DMS79 treated with DMSO at 0.1 percent for 48 hours (cell line): ENCODE data around the gene TMEM106A.
"Not testable (repeated sequence)": the region's sequence is repeated elsewhere in the genome, so short reads cannot be mapped to it uniquely, and the experiment has no call there.

ENCODE experiments used
- DNase-seq: peaks from one replicate; lab custom pipeline; 2025; lab: John Stamatoyannopoulos, UW

Gene TMEM106A, protein sequence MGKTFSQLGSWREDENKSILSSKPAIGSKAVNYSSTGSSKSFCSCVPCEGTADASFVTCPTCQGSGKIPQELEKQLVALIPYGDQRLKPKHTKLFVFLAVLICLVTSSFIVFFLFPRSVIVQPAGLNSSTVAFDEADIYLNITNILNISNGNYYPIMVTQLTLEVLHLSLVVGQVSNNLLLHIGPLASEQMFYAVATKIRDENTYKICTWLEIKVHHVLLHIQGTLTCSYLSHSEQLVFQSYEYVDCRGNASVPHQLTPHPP

DNA sequence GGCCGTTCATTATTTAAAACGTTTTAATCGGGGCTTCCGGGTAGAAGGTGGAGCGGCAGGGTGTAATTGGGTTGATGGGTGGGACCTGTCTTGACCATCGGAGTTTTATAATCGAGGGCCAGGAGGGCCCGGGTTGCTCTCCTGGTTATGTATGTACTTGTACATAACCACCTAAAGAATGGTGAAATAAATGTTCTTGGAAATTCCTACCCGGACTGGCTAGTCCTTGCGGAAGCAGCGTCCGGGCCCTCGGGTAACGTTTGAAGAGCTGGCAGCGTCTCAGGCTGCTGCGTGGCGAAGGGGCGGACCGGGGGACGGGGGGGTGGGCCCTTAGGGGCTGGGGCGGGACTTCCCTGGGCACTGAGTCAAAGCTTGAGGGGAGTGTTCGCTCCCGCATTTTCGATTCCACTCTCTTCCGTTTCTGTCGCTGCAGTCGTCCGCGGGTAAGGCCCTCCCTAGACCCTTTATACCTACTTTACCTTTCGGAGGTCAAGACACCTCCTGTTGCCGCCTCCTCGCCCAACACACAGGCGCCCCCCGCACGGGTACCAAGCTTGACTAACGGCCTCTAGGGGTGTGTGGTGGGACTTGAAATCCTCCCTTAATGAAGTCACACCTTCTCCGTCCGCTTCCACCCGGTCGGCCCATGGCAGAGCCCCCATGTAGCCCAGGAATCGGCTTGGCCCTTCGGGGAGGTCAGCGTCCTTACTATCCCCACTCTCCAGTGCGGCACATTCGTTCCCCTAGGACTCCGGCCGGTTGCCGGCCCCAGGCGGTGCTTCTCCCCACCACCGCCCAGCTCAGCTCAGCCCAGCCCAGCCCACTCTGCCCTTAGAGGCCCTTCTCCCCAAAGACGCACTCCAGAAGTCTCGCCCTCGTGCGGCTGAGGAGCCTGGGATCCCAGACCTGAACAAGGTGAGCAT, at the start of gene TMEM106A:
Gene TMEM106A, plus strand, starts transcription at position 396 of the 923 bp plus-strand sequence. CDS start 1,167 bp downstream, outside the sequence.
- no peak for DNase-seq

DNA sequence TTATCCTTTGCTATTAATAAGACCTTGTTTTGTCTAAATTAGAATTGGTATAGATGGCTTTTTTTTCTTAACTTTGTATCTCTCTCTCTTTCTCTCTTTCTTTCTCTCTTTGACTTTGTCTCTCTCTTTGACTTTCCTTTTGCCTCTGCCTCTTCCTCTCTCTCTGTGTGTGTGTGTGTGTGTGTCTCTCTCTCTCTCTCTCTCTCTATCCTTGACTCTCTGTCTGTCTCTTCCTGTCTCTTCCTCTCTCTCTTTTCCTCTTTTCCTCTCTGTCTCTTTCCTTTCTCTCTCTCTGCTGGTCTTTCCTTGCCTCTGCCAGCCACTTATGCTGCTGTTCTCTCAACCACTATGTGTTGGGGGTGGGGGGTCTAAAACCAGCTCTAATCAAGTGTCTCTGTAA, 45.7 kb upstream of the TMEM106A start:
- not testable (repeated sequence) for DNase-seq

DNA sequence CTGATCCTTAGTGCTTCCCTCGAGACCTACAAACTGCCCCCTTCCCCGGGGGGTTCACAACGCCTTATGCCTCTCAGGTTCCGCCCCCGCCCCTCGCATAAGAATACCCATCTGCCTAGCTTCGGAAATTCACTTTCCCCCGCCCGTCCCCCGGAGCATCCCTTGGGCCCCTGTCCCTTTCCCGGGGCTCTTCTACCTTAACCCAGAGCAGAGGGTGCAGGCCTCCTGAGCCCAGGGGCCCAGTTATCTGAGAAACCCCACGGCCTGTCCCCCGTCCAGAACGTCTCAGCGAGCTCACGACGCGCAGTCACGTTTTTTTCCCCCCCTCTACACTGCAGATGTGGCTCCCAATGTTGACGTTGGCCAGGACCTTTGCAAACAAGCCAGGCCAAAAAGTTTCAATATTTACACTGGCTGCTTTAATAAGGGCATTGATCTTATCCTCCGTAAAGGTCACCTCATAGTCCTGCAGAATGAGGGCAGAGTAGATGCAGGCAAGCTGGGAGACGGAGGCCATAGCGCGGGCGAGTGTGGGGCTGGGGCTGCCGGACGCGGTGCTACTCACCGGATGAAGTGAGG, 42.0 kb upstream of the TMEM106A start:
- peak; percentile 54 for DNase-seq

DNA sequence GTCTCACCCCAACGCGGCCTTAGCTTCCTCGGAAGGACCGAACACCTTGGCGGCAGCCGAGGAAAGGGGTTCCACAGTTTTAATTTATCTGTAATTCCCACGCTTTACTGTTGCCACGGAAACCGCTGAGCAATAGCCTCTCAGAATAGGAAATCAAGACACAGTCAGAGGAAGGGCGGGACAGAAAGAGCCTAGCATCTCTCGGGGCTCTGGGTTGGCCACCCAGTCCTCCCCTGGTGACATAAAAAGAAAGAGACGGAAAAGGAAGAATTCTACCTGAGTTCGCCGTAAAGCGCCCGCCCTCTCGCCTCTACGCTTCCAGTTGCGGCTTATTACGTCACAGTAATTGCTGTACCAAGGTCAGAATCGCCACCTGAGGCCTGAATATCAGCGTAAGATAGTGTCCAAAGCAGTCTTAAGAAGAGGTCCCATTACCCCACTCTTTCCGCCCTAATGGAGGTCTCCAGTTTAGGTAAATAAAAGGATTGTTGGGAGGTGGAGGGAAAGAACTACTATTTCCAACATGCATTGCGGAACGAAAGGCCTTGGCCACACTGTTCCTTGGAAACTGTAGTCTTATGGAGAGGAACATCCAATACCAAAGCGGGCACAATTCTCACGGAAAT, 41.4 kb upstream of the TMEM106A start:
- peak; percentile 98 for DNase-seq

DNA sequence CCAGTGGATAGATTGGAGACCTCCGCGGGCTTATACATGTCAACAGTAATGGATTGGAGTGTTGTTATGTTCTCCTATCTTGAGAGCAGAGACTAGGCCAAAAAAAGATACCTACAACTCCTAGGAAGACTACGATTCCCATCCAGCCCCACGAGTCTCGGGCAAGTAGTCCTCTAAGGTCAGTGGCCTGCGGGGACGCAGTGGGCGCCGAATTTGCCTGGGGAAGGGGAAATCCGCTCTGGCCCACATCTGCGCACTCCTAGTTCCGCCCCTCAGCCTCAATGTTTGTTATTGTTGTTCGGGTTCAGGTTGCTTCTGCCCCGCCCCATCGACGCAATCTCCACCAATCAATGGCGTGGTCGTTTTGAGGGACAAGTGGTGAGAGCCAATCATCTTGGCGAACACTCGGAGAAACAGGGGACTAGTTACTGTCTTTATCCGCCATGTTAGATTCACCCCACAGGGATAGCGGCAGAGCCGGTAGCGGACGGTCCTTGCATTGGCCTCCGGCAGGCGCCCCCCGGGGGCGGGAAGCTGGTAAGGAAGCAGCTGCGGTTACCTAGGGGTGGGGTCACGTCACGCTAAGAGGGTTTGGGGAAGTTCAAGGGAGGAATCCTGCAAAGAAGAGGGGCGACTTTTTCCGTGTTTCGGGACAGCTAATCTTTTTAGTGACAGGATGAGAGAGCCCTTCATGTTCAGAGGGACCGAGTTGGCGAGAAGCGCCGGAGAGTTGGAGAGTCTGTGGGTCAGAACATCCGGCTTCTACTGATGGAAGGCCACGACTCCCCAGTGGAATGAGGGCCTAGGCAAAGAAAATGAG, 40.7 kb upstream of the TMEM106A start, which contains the start of gene NBR1:
Gene NBR1, plus strand, starts transcription at position 449 of the 820 bp plus-strand sequence. CDS start 4,586 bp downstream, outside the sequence.
- peak; percentile 97 for DNase-seq

DNA sequence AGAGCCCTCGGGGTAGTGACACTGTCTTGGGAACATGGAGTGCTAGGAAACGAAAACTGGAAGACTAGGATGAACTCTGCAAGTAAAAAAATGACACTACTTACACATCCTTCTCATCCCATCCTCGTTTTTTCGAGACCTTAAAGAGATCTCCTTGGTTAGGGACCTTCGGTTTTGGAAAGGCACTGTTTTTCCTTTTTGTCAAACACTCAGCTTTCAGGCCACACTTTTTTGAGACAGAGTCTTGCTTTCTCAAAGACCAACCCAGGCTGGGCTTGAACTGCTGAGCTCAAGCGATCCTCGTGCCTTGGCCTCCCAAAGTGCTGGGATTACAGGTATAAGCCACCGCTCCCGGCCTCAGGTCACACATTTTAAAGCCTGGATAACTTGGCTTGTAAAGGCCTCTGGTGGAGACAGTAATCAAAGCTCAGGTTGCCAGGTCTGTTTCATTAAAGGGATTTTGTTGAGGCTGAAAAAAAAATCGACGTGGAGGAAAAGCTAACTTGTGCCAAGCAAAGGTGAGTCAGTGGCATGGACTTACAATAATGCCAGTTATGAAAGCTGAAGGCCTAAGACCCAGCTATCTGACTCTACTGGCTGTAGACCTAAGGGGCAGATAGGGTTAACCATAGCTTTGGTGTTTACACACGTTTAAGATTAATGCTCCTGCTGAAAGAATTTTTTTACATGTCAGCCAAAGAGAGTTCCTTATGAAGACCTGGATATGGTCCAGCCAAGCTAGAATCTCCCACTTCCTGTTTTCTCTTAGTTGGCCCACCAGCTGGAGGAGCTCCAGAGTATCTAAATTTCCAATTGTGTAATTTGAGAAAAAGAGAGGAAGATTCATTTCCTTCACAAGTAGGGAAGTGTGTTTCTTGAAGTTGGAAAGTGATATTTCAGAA, 39.8 kb upstream of the TMEM106A start:
- DNase-seq: peak; percentile 57

DNA sequence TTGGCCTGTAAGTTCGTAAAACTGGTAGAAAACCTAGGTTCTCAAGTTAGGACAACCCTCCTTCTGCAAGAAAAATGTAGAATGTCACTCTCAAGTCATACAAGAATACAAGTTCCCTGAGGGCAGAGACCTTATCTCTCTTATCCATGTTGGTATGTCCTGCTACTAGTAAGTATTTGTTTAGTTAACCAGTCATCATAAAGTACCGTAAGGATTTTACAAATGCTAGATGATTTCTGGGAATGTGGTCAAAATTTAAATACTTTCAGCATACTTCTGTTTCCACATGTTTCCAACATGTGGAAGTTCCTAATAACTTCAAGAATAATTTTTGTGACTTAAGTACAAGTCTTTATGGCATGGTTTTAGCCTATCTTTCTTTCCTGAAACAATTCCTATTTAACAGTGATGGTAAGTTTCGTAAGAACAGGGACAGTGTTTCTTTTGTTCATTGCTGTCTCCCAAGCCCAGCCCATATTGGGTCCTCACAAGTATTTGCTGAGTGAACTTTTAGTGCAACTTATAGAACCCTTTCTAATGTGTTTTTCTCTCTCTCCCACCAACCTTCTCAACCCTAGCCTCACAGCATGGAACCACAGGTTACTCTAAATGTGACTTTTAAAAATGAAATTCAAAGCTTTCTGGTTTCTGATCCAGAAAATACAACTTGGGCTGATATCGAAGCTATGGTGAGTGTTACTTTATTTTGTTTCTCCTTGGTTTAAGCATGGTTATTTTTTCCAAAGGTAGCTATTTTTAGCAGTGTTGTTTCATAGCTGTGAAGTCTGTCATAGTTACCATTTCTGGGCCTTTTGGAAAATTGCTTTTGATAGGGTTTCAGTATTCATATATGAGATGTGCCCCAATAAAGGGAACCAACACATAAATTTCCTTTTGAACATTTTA, 36.2 kb upstream of the TMEM106A start:
- no peak for DNase-seq

DNA sequence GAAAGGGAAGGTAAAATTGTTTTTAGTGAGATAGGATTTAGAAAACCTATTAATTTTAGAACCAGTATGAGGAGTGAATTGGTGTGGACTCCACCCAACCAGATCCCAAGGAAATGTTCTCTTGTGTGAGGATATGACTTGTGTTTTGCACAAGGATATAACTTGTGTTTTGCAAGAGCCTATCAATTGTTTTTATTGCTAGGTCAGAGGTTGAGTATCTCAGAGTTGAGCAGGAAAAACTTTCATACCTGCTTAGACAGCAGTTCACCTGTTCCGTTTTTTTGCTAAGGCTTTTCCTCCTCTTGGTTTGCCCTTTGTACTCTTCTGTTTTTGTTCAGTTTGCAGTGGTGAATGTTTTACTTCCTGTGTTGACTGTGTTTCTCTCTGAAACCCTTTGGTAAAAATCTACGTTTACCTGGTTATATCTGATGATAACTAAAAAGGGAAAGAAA, 35.5 kb upstream of the TMEM106A start:
- no peak for DNase-seq

DNA sequence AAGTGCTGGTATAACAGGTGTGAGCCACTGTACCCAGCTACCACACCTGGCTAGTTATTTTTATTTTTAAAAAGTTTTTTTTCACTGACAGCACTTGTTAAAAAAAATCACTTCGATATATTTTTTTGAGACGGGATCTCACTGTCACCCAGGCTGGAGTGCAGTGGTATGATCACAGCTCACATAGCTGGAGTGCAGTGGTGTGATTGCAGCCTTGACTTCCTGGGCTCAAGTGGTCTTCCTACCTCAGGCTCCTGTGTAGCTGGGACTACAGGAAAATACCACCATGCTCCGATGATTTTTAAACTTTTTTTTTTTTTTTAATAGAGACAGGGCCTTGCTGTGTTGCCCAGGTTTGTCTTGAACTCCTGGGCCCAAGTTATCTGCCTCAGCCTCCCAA, 27.8 kb upstream of the TMEM106A start:
- DNase-seq: no peak

DNA sequence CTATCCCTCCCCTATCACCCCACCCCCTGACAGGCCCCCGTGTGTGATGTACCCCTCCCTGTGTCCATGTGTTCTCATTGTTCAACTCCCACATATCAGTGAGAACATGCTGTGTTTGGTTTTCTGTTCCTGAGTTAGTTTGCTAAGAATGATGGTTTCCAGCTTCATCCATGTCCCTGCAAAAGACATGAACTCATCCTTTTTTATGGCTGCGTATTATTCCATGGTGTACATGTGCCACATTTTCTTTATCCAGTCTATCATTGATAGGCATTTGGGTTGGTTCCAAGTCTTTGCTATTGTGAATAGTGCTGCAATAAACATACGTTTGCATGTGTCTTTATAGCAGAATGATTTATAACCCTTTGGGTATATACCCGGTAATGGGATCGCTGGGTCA, 25.0 kb upstream of the TMEM106A start:
- not testable (repeated sequence) for DNase-seq

DNA sequence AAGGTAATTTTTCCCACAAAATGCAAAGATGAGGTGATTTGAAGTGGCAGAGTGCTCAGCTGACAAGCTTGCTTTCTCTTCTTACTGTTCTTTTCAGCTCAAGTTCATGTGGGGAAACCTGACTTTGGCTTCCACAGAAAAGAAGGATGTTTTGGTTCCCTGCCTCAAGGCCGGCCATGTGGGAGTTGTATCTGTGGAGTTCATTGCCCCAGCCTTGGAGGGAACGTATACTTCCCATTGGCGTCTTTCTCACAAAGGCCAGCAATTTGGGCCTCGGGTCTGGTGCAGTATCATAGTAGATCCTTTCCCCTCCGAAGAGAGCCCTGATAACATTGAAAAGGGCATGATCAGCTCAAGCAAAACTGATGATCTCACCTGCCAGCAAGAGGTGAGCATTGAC, 18.4 kb upstream of the TMEM106A start:
- no peak for DNase-seq

DNA sequence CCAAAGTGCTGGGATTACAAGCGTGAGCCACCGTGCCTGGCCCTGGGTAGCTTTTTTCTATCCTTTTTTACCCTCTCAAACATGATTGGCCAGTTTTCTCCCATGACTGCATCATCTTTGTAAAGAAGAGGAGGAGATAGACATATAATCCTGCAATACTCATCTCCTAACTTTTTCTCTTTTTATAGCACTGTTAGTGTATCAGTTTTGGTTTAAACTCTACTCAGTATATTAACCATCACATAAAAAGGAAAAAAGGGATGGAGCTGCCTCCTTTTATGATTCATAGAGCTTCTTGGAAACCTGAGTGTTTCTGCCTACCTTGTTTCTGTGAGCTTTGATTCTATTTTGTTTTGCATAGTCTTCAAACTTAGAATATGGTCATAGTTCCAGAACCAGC, 12.0 kb upstream of the TMEM106A start:
- no peak for DNase-seq

DNA sequence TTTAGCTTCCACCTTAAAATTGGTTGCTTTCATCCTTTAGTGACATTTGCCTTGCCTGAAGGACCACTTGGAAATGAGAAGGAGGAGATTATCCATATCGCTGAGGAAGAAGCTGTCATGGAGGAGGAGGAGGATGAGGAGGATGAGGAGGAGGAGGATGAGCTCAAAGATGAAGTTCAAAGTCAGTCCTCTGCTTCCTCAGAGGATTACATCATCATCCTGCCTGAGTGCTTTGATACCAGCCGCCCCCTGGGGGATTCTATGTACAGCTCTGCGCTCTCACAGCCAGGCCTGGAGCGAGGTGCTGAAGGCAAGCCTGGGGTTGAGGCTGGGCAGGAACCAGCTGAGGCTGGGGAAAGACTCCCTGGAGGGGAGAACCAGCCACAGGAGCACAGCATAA, 11.5 kb upstream of the TMEM106A start:
- no peak for DNase-seq

DNA sequence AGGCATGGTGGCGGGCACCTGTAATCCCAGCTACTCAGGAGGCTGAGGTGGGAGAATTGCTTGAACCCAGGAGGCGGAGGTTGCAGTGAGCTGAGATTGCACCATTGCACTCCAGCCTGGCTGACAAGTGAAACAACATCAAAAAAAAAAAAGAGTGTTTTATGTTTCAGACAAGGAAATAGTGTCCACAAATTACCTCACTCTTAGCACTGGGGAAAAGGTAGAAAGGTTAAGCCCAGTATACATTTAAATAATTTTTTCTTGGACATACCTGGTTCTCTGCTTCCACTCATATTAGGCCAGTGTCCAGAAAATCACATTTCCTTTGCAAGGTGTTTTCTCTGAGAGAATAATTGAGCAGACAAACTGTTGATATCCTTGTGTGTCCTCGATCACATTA, 8.7 kb upstream of the TMEM106A start:
- DNase-seq: not testable (repeated sequence)

DNA sequence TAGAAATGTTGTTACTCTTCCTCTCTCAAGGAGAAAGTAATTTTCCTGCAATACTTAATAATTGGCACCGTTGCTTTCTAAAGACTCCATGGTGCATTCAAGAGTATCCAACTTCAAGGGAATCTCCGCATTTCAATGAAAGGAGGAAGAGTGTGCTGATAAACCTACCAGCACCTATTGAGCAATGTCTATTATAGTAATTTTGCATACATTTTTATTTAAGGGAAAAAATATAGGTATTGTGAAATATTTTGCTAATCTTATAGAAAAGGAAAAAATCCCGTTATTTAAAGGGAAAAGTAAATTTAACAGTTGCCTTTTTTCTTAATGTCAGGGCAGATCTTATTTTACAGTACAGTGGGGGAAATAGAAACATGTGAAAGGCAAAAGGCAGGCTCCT, 1.1 kb upstream of the TMEM106A start:
- no peak for DNase-seq

DNA sequence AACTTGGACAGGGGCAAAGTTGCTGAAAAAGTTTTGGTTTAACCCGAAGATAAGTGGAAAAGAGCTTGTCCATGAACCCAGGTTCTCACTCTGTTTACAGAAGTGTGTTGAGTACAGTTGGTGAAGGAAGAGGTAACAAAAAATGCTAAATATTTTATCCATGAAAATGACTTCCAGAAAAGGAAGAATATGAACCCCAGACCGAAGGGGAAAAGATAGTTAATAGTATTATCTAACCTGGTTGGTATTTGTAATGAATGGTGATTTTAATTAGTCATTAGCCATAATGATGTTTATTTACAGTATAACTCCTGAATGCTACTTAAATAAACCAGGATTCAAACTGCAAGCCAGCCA, 574 bp upstream of the TMEM106A start:
- DNase-seq: no peak

DNA sequence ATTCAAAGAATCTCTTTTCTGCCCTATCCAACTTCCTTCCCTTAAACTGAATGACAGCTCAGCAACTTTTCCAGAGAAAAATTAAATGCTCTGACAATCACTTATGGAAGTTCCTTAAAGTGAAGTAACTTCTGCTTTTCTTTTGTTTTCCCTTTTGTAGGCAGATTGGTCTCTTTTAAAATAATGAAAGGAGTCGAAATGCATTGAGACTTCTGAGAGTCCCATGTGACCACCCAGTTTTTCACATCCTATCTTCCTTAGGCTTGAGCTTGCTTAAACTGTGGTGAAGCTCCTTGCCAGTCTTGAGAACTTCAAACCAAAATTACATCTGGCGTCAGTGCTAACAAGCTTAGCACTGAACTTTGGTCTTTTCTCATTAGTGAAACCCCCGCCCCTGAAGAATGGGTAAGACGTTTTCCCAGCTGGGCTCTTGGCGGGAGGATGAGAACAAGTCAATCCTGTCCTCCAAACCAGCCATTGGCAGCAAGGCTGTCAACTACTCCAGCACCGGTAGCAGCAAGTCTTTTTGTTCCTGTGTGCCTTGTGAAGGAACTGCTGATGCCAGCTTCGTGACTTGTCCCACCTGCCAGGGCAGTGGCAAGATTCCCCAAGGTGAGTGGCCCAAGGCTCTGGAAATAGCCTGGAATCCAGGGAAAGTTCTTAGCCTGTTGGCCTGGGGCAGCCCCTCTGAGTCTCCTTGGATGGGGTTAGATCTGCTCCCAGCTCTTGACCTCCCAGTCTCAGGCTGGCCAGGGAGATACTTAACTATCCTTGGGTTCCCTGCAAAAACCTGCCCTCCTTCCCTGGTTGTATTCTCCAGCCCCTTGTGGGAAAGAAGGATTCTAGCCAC, 1.2 kb downstream of the TMEM106A start:
- DNase-seq: no peak

DNA sequence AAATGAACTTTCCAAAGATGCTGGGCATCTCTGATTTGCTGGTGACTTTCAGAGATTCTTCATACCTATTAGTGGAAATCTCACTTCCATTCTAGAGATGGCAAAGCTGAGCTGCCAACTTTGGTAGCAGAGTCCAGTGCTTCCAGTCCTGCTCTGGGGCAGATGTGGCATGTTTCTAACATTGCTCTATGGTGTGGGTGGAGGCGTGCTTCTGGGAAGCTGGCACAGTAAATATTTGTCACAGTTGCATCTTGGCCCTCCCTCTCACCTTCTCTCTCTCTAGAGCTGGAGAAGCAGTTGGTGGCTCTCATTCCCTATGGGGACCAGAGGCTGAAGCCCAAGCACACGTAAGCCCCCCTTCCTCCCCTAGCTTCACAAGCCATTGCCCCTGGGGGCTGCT, 1.9 kb downstream of the TMEM106A start:
- no peak for DNase-seq
